Measurements from ENCODE around the gene MECP2.

MECP2 gene

DNA sequence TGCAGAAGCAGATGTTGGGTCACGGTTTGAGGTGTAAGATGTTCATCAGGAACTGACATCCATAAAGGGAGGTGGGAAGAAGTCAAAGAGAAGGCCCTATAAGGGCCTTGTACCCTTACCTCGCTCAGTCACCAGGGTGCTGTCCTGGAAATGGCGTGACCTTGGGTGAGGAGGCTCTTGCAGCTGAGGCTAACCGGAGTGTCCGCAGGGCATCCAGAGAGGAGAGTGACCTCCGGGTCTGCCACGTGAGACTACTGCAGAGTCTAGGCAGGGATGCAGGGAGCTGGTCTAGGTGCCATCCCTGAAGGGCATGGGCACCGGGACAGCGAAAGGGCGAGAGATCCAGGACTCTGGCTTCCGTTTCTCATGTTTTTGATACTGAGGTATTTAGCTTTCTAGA, 49.1 kb downstream of the MECP2 start:
- no peak for TF ChIP-seq CTCF (IDR thresholded peaks at IDR 0.05; ENCODE audit: control insufficient read depth, extremely low read depth, insufficient read depth)
- no peak for DNase-seq (ENCODE audit: low read depth)
- H3K4me3 ChIP-seq (ENCODE audit: low read depth, low read length): no peak overlapping the region

GRCh38 chrX:154046940-154047610, 50.4 kb downstream of the MECP2 start:
- H3K4me3 ChIP-seq (ENCODE audit: low read depth, low read length): no peak overlapping the region
- TF ChIP-seq CTCF (IDR thresholded peaks at IDR 0.05; ENCODE audit: control insufficient read depth, extremely low read depth, insufficient read depth): no peak
- no peak for DNase-seq (ENCODE audit: low read depth)

DNA sequence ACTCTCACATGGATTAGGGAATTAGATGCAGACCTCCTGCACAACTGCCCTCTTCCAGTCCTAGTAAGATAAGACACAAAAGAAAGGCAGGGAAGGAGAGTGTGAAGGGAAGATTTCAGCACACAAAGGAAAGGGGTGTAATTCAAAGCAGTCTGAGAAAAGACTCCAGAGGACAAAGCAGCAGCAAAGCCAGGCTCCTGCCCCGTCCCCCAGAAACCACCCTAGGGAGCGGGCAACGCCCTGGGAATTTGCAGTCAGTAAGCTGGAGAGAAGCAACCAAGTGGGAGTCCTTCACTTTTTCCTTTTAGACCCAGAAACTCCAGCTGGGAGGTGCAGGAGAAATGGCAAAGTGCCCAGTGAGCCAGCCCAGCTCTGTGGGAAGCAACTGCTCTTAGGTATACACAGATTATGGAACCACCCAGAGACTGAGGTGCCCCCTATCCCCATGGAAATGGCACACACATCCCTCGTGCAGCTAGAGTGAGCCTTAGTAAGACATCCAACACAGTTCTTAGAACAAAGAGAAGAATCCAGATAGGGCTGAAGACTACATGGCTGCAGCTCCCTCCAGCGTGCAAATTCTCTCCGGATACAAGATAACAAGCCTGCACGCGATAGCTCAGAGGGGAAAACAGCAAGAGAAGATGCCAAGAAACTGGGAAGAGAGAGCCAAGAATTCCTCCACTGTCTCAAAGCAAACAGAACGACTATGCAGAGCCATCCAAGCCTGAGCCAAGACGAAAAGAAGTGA, 51.3 kb downstream of the MECP2 start:
- peak; percentile 89 for DNase-seq (ENCODE audit: low read depth)
- peak; percentile 23; the same call in 1 of the 2 replicates for TF ChIP-seq CTCF (IDR thresholded peaks at IDR 0.05; ENCODE audit: control insufficient read depth, extremely low read depth, insufficient read depth)
- H3K4me3 ChIP-seq (ENCODE audit: low read depth, low read length): peak overlapping the region; percentile 26

DNA sequence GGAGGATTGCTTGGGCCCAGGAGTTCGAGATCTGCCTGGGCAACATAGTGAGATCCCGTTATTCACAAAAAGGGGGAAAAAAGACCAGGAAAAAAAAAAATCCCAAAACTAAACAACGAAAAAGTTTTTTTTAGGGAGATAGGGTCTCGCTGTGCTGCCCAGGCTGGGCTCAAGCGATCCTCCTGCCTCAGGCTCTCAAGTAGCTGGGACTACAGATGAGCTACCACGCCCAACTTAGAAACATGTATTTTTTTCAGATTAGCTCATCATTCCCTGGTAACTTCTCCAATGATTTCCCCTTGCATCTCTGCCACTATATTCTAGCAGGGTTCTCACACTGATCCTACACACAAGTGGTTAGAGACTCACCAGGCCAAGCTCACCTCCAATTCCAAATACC, 53.4 kb downstream of the MECP2 start:
- no peak overlapping the region for H3K4me3 ChIP-seq (ENCODE audit: low read depth, low read length)
- DNase-seq (ENCODE audit: low read depth): no peak
- no peak for TF ChIP-seq CTCF (IDR thresholded peaks at IDR 0.05; ENCODE audit: control insufficient read depth, extremely low read depth, insufficient read depth)

DNA sequence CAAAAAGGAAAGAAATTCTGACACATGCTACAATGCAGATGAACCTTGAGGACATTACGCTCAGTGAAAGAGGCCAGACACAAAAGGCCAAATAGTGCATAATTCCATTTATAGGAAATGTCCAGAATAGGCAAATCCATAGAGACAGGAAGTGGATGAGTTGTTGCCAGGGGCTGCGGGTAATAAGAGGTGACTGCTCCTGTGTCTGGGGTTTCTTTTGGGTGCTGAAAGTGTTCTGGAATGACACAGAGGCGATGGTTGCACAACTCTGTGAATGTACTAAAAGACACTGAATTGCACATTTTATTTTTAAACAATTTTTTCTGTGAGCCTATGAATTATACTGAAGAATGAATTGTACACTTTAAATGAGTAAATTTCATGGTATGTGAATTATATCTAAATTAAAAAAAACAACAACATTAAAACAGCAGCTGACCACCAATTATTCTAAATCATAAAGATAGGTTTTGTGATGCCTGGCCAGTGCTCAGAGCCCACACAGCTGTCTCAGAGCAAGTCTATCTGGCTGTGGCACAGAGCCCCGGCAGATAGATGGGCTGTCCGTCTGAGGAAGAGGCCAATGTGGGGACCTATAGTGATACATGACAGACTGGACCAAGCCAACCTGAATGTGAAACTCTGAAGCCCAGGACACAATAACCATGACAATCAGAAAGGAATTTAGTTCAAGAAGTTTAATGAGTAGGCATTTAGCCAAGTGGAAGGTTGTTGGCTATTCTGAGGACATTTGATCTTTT, 54.3 kb downstream of the MECP2 start:
- H3K4me3 ChIP-seq (ENCODE audit: low read depth, low read length): no peak overlapping the region
- TF ChIP-seq CTCF (IDR thresholded peaks at IDR 0.05; ENCODE audit: control insufficient read depth, extremely low read depth, insufficient read depth): no peak

GRCh38 chrX:154040863-154041262, 56.7 kb downstream of the MECP2 start:
- no peak for TF ChIP-seq CTCF (IDR thresholded peaks at IDR 0.05; ENCODE audit: control insufficient read depth, extremely low read depth, insufficient read depth)
- no peak for DNase-seq (ENCODE audit: low read depth)
- H3K4me3 ChIP-seq (ENCODE audit: low read depth, low read length): no peak overlapping the region

More for the DNA sequence above, 54.3 kb downstream of the MECP2 start:
- DNase-seq (ENCODE audit: low read depth): no peak

Measured in LNCaP clone FGC (cell line).